GM21717 (cell line): Measurements from ENCODE around the gene MCMBP.

Source experiments
- ATAC-seq: cut with Tn5 transposase; IDR thresholded peaks from one replicate; pipeline ENCODE4 v1.9.1; 2021; ENCODE audit warnings: mild to moderate bottlenecking, moderate library complexity; ENCODE audit not compliant: unreplicated experiment

The MCMBP gene

DNA sequence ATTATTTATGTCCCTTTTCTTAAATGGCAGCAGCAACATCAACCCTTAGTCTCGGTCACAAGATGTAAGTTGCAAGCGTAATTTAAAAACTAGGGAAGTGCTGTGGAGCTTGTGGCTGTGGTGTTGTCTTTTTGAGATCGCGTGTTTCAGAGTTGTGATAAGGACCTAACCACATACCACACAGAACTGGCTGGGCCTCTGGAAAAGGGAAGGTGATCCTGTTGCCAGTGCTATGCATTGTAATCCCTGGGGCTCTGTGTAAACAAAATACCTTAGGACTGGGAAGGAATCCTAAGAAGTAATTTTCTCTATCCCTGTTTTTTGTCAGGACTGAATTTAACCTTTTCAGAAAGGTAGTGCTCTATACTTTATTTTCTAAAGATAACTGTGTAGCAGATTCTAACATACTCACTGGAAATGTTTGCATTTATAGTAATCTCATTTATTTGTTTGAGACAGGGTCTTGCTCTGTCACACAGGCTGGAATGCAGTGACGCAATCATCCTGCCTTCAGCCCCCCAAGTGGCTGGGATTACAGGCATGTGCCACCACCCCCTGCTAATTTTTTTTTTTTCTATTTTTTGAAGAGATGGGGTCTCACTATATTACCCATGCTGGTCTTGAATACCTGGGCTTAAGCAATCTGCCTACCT is 86.4 kb downstream of the MCMBP start:
- no peak for ATAC-seq

DNA sequence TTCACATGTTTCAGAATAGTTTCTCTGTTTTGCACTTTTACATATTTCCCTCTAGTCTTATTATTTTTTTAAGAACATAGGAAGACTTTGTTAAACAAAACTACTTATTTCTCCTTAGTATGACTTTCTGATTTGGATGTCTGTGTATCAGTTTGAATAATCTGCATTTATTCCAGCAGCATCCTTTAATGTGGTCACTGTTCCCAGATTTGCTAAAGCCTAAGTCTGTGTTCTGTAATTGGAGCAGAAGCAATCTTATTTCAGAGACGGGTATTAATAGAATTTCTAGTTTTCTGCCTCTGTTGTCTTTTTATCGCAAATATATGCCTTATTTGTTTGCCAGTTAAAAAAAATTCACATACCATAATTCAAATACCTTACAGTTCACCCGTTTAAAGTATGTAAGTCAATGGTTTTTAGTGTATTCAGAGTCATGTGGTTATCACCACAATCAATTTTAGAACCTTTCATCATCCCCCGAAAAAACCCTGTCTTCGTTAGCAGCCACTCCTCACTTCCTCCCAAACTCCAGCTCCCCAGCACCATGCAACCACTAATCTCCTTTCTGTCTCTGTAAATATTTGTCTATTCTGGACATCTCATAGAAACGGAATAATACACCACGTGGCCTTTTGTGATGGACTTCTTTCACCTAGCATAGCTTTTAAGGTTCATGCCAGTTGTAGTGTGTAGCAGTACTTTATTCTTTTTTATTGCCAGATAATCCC is 88.1 kb downstream of the MCMBP start:
- peak; percentile 77 for ATAC-seq

DNA sequence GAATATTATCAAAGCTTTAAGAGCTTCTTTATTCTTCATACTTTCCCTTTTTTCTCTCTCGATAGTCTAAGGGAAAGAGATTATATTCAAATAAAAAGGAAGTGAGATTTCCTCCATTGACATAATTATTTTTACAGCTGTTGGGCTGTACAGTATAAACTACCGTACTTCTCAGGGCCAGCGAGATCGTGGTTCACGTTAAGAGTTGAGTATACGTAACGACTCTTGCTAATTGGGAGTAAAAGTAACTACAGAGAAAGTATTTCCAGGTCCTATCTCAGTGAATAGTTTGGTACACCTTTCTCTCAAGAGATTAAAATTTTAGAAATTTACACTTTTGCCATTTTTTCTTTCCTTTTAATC is 89.0 kb downstream of the MCMBP start:
- no peak for ATAC-seq

GRCh38 chr10:119782981-119783664 is 89.5 kb downstream of the MCMBP start:
- no peak for ATAC-seq

DNA sequence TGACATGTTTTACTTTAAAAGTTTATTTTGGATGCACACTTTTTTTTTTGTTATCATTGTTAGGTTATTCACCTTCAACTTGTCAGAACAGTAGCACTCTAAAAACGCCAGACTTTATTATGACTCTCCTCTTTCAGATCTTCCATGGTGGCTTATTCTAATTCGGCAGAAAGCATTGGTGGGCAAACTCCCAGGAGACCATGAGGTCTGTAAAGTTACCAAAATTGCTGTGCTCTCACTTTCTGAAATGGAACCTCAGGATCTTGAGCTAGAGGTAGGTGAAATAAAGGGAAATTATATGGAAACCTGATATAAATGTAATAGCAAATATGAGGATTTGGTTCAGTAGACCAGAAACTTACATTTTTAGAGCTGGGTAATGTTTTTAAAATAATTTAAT is 91.1 kb downstream of the MCMBP start:
- ATAC-seq, result no peak

GRCh38 chr10:119780879-119781480 is 91.7 kb downstream of the MCMBP start:
- no peak for ATAC-seq
